Astrocyte (in vitro differentiated cells and primary cell): Measurements from ENCODE around the gene TTC24. TPM values are rescaled to one million over a fixed set of nuclear protein-coding genes. Genes with fewer than 3 reads are reported as not detected.
"Not testable (repeated sequence)": the region's sequence is repeated elsewhere in the genome, so short reads cannot be mapped to it uniquely, and the experiment has no call there.

Source experiments
- DNase-seq: peaks from one replicate; pipeline ENCODE4 v3.0.0-alpha.2; 2010; ENCODE audit warnings: low read depth
- FAIRE-seq: peaks from 2 replicates; lab custom pipeline; 2011; peaks lifted over from hg19 to GRCh38; lab: Jason Lieb, UNC
- H2AFZ ChIP-seq: 2 replicates; pipeline ENCODE4 v1.6.0; 2012; ENCODE audit warnings: low read depth, low read length, inconsistent platforms
- H3K27ac ChIP-seq: 2 replicates; pipeline ENCODE4 v1.5.1; 2011; ENCODE audit warnings: low read depth, low read length, inconsistent platforms
- H3K27me3 ChIP-seq: 2 replicates; pipeline ENCODE4 v1.6.0; 2011; ENCODE audit warnings: low read length, inconsistent platforms; ENCODE audit not compliant: insufficient read depth
- H3K36me3 ChIP-seq: 2 replicates; pipeline ENCODE4 v1.5.1; 2011; ENCODE audit warnings: low read length, inconsistent platforms; ENCODE audit not compliant: insufficient read depth
- H3K4me1 ChIP-seq: 2 replicates; pipeline ENCODE4 v1.5.1; 2011; ENCODE audit warnings: low read length, inconsistent platforms; ENCODE audit not compliant: insufficient read depth
- H3K4me2 ChIP-seq: 2 replicates; pipeline ENCODE4 v1.6.0; 2012; ENCODE audit warnings: low read length, inconsistent platforms
- H3K4me3 ChIP-seq: 2 replicates; pipeline ENCODE4 v1.5.1; 2011; ENCODE audit warnings: low read depth, mild to moderate bottlenecking, low read length, inconsistent platforms; ENCODE audit not compliant: insufficient read depth
- H3K79me2 ChIP-seq: 2 replicates; pipeline ENCODE4 v1.6.0; 2012; ENCODE audit warnings: mild to moderate bottlenecking, low read length, inconsistent platforms; ENCODE audit not compliant: insufficient read depth
- H3K9ac ChIP-seq: 2 replicates; pipeline ENCODE4 v1.6.0; 2012; ENCODE audit warnings: mild to moderate bottlenecking, low read length, inconsistent platforms
- H3K9me3 ChIP-seq: 2 replicates; pipeline ENCODE4 v1.5.1; 2012; ENCODE audit warnings: low read depth, mild to moderate bottlenecking, low read length, inconsistent platforms; ENCODE audit not compliant: insufficient read depth
- H4K20me1 ChIP-seq: 2 replicates; pipeline ENCODE4 v1.6.0; 2012; ENCODE audit warnings: low read length, inconsistent platforms; ENCODE audit not compliant: insufficient read depth
- H3K27ac Mint-ChIP-seq: one replicate; pipeline ENCODE4 v1.8.0; 2021; ENCODE audit warnings: mild to moderate bottlenecking, mixed read lengths; ENCODE audit not compliant: unreplicated experiment
- H3K27me3 Mint-ChIP-seq: one replicate; pipeline ENCODE4 v1.8.0; 2021; ENCODE audit warnings: low read depth, mixed read lengths; ENCODE audit not compliant: unreplicated experiment
- H3K36me3 Mint-ChIP-seq: one replicate; pipeline ENCODE4 v1.8.0; 2021; ENCODE audit warnings: low read depth, mixed read lengths; ENCODE audit not compliant: unreplicated experiment
- H3K4me1 Mint-ChIP-seq: one replicate; pipeline ENCODE4 v1.8.0; 2021; ENCODE audit warnings: low read depth, mixed read lengths; ENCODE audit not compliant: unreplicated experiment
- H3K4me3 Mint-ChIP-seq: one replicate; pipeline ENCODE4 v1.8.0; 2021; ENCODE audit warnings: mild to moderate bottlenecking, moderate library complexity, mixed read lengths; ENCODE audit not compliant: unreplicated experiment
- H3K9me3 Mint-ChIP-seq: one replicate; pipeline ENCODE4 v1.8.0; 2021; ENCODE audit warnings: mild to moderate bottlenecking, mixed read lengths; ENCODE audit not compliant: unreplicated experiment
- CTCF ChIP-seq: IDR thresholded peaks from 2 replicates; pipeline ENCODE4 v1.5.1; 2011; ENCODE audit warnings: low read depth, mild to moderate bottlenecking, inconsistent platforms, low read length, moderate library complexity; ENCODE audit not compliant: insufficient read depth
- EZH2 ChIP-seq: IDR thresholded peaks from 2 replicates; pipeline ENCODE4 v1.6.1; 2012; ENCODE audit warnings: mild to moderate bottlenecking, low read length, inconsistent platforms; ENCODE audit not compliant: insufficient read depth
- total RNA-seq: library from RNA; stranded (reverse); gene quantifications from 2 replicates; pipeline ENCODE4 v1.2.1, GENCODE V29; 2021

TTC24 gene
- total RNA-seq, 1 donor from 2014 or later: not detected

DNA sequence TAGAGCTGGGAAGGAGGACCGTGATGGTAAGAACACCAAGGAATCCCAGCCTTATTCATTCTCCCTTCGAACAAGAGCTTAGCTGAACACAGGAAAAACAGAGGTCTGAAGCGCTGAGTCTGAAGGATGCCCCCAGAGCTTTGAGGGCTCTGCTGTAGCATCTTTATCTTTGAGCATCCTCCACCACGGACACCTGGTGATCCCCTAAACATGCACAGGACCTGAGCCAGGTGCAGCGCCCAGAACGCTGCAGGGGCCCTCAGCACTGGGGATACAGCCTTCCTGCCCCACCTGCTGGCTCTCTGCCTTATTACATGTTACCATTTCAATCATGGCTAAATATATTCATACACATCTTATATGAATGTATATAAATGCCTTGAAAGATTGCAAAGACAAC lies 29.5 kb downstream of the TTC24 start:
- no peak overlapping the region for H3K4me3 Mint-ChIP-seq
- Histone ChIP-seq H3K4me2 (no peak overlapping the region), H3K27me3 (peaks cover 12% of the 10 kb centered on the region), H3K79me2 (no peaks in the 10 kb centered on the region), H2AFZ (no peak overlapping the region), H3K27ac (no peak overlapping the region), H3K36me3 (no peaks in the 10 kb centered on the region), H3K4me3 (no peak overlapping the region), H3K9ac (no peak overlapping the region), H4K20me1 (no peaks in the 10 kb centered on the region), H3K9me3 (no peaks in the 10 kb centered on the region), H3K4me1 (no peaks in the 10 kb centered on the region)
- TF ChIP-seq EZH2 (no peak), CTCF (peak; percentile 53)
- FAIRE-seq: no peak
- H3K27me3 Mint-ChIP-seq: peaks cover 7% of the 10 kb centered on the region
- no peaks in the 10 kb centered on the region for H3K9me3 Mint-ChIP-seq
- H3K4me1 Mint-ChIP-seq: peaks cover 3% of the 10 kb centered on the region
- no peaks in the 10 kb centered on the region for H3K36me3 Mint-ChIP-seq
- no peak for DNase-seq
- H3K27ac Mint-ChIP-seq: no peak overlapping the region

DNA sequence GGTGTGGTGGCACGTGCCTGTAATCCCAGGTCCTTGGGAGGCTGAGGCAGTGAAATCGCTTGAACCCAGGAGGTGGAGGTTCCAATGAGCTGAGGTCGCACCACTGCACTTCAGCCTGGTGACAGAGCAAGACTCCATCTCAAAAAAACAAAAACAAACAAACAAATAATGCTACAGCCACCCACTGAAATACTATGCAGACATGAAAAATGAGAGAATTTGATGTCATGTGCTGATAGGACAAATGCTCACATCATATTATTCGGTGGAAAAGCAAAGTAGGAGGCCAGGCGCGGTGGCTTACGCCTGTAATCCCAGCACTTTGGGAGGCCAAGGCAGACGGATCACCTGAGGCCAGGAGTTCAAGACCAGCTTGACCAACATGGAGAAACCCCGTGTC lies 30.5 kb downstream of the TTC24 start:
- H3K36me3 ChIP-seq, H3K27me3 Mint-ChIP-seq, DNase-seq: not testable (repeated sequence)

GRCh38 chr1:156612666-156613065 lies 33.1 kb downstream of the TTC24 start:
- DNase-seq (no peak), FAIRE-seq (no peak)
- Histone ChIP-seq H3K9me3 (no peaks in the 10 kb centered on the region), H3K4me3 (no peak overlapping the region), H3K9ac (no peak overlapping the region), H2AFZ (no peak overlapping the region), H3K36me3 (no peaks in the 10 kb centered on the region), H3K79me2 (no peaks in the 10 kb centered on the region), H3K27ac (no peak overlapping the region), H4K20me1 (no peaks in the 10 kb centered on the region), H3K27me3 (peaks cover 19% of the 10 kb centered on the region), H3K4me2 (no peak overlapping the region), H3K4me1 (no peaks in the 10 kb centered on the region)
- H3K36me3 Mint-ChIP-seq: no peaks in the 10 kb centered on the region
- H3K27me3 Mint-ChIP-seq: peaks cover 7% of the 10 kb centered on the region
- peaks cover 12% of the 10 kb centered on the region for H3K4me1 Mint-ChIP-seq
- H3K27ac Mint-ChIP-seq: no peak overlapping the region
- no peak for TF ChIP-seq EZH2
- no peak for TF ChIP-seq CTCF
- H3K4me3 Mint-ChIP-seq: no peak overlapping the region
- H3K9me3 Mint-ChIP-seq: no peaks in the 10 kb centered on the region

More for the DNA sequence above, 30.5 kb downstream of the TTC24 start:
- H3K9ac ChIP-seq, H4K20me1 ChIP-seq, H3K4me2 ChIP-seq, H3K27ac ChIP-seq, H3K4me1 ChIP-seq, H3K9me3 Mint-ChIP-seq, H2AFZ ChIP-seq, H3K9me3 ChIP-seq, H3K27ac Mint-ChIP-seq, H3K79me2 ChIP-seq, H3K36me3 Mint-ChIP-seq, FAIRE-seq, H3K4me3 Mint-ChIP-seq, H3K4me3 ChIP-seq, H3K4me1 Mint-ChIP-seq: not testable (repeated sequence)
- peaks cover 14% of the 10 kb centered on the region for H3K27me3 ChIP-seq
